ENCODE measurements around the gene MBOAT2. TPM values are rescaled to one million over a fixed set of nuclear protein-coding genes. Genes with fewer than 3 reads are reported as not detected.

The MBOAT2 gene
- total and polyA plus RNA-seq, 5 experiments from 2014 or later: 0.82 to 1.8 (median 1.1) TPM; not detected in 1

DNA sequence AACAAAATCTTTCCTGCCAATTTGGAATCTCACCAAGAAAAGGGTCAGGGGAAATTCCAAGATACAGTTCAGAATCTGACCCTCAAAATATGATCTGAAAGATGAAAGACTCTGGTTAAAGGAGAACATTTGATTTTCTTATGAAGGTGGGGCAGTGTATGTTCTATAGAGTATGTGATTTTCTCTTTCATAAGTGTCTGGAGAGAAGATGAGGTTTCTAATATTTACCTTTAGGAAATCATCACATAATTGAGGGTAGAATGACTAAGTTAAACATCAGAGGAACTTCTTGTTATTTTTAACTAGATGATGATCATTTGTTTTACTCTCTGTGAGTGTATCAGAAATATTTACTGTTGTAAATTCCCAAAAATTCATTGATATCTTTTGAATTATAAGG, 27.8 kb upstream of the MBOAT2 start:
- Mint-ChIP-seq H3K9me3 (no peaks in the 10 kb centered on the region), H3K27ac (no peak overlapping the region), H3K36me3 (no peaks in the 10 kb centered on the region), H3K4me3 (no peak overlapping the region), H3K4me1 (peaks cover 4 to 12% (median 6%) of the 10 kb centered on the region in 4 donors), H3K27me3 (peaks cover 3 to 40% (median 18%) of the 10 kb centered on the region in 5 donors)
- ATAC-seq (no peak), DNase-seq (no peak)
- POLR2A ChIA-PET: no interaction called here

DNA sequence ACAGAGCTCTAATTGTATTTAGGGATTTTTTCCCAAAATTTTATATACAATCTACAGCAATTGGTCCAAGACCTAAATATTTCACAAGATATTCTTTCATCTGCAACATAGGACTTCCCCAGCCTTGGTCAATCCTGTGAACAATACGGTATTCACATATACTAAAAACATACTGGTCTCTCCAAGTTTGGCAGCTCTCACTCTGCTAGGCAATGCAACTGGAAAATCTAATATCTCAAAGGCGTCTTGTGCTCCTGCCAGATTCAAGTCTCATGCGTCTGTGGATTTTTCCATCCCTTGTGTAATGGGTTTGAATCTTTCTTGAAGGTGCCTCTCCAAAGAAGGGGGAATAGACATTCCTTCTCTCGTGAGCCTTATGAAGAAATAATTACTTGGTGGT, 27.4 kb upstream of the MBOAT2 start:
- ATAC-seq: no peak
- POLR2A ChIA-PET: no interaction called here
- Mint-ChIP-seq H3K27me3 (peaks cover 3 to 40% (median 16%) of the 10 kb centered on the region in 5 donors), H3K4me3 (no peak overlapping the region), H3K36me3 (no peaks in the 10 kb centered on the region), H3K4me1 (peaks cover 4 to 12% (median 6%) of the 10 kb centered on the region in 4 donors), H3K9me3 (no peaks in the 10 kb centered on the region), H3K27ac (no peak overlapping the region)
- DNase-seq: no peak

DNA sequence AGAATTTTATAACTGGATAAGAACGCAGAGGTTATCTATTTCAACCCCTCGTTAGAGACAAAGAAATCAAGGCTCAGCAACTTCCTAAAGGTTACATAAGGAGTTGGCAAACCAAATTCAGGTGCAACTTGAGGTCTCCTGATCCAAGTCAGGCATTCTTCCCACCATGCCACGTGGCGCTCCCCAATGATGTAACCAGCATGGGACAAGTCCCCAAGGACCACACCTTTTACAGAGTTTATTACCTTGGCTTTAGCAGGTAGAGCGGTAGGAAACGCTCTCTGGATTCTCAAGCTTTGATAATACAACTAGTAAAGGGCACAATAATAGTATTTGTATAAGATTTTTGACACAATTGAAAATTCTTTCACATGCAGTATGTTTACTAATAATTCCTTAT, 26.7 kb upstream of the MBOAT2 start:
- Mint-ChIP-seq H3K27ac (no peak overlapping the region), H3K4me3 (no peak overlapping the region), H3K4me1 (peaks cover 4 to 12% (median 6%) of the 10 kb centered on the region in 4 donors), H3K36me3 (no peaks in the 10 kb centered on the region), H3K9me3 (no peaks in the 10 kb centered on the region), H3K27me3 (peaks cover 3 to 39% (median 16%) of the 10 kb centered on the region in 5 donors)
- no peak for ATAC-seq
- POLR2A ChIA-PET: no interaction called here
- DNase-seq: no peak

DNA sequence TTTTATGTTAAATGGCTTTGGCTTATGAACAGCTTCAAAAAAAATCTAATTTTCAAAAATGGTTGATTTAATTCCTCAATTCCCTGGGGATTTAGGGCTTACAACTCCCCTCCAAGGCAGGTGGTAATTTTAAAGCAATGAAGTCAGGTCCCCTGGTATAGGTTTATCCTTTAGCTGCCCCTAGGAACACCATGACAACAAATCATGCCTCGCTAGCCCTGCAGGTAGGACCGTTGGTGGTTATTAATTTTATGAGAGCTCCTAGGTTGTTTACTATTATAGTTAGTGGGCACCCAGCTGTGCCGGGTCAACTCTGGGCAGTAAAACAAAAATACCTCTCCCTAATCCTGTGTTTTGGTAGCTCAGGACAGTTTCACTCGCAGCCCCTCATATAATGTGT, 26.2 kb upstream of the MBOAT2 start:
- Mint-ChIP-seq H3K27ac (no peak overlapping the region), H3K4me1 (peaks cover 4 to 12% (median 6%) of the 10 kb centered on the region in 4 donors), H3K27me3 (peaks cover 3 to 39% (median 17%) of the 10 kb centered on the region in 5 donors), H3K36me3 (no peaks in the 10 kb centered on the region), H3K9me3 (no peaks in the 10 kb centered on the region), H3K4me3 (no peak overlapping the region)
- POLR2A ChIA-PET: no interaction called here
- ATAC-seq (no peak), DNase-seq (no peak)

DNA sequence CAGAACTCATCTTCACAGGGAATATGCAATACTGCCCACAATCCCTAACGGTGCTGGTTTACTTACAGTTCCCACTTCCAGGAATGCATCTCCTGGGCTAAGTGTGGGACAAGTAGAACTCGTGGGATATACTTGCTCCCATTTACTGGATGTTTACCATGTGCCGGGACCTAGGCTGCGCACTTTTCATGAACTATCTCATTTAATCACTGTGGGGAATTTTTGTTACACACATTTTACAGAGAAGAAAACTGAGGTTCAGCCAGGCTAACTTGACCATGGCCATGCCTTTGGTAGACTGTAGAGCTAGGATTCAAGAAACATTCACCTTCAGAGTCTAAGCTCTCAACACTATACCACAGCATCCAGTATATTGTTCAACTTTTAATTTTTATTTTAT, 24.4 kb upstream of the MBOAT2 start:
- Mint-ChIP-seq H3K4me3 (no peak overlapping the region), H3K4me1 (no peaks in the 10 kb centered on the region), H3K9me3 (no peaks in the 10 kb centered on the region), H3K27me3 (peaks cover 4 to 39% (median 18%) of the 10 kb centered on the region in 5 donors), H3K27ac (no peak overlapping the region), H3K36me3 (no peaks in the 10 kb centered on the region)
- POLR2A ChIA-PET: no interaction called here
- no peak for DNase-seq
- ATAC-seq: no peak

DNA sequence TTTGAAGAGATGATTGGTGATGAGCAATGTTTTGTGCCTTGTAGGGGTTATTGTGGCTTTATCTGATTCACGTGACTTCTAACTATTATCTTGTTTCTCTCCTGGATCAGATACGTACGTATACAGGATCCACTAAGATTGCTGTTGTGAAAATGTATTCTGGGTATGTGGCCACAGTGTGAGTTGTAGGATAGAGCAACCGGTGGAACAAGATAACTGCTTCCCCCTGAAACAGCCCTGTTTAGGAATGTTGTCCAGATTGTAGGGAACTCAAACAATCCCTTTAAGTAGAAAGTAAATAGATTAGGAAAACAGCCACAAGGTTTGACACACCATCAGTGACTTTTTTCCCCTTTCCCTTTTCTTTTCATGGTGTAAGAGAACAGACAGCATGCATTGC, 22.3 kb upstream of the MBOAT2 start:
- Mint-ChIP-seq H3K9me3 (no peaks in the 10 kb centered on the region), H3K4me3 (no peak overlapping the region), H3K4me1 (no peaks in the 10 kb centered on the region), H3K27ac (no peak overlapping the region), H3K27me3 (peaks cover 4 to 47% (median 18%) of the 10 kb centered on the region in 5 donors), H3K36me3 (no peaks in the 10 kb centered on the region)
- no peak for DNase-seq
- ATAC-seq: no peak
- POLR2A ChIA-PET: no interaction called here

DNA sequence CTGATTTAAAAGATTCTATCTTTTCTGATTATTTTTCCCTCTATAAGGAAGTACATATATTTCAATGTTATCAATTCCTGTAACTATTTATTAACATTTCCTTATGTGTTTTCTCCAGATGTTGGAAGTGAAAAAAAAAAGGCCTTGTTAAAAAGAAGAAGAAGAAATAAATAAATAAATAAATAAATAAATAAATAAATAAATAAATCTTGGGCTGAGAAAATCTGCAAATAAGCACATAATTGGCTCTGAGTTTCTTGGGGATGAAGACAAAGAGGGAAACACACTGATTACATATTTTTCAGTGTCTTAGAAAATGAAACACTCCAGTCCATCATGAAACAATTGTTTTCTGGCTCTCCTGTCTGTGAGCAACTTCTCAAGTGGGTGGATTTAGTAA, 21.1 kb upstream of the MBOAT2 start:
- no peak for DNase-seq
- no peaks in the 10 kb centered on the region for H3K9me3 Mint-ChIP-seq
- H3K4me3 Mint-ChIP-seq: no peak overlapping the region
- ATAC-seq: no peak
- no peaks in the 10 kb centered on the region for H3K4me1 Mint-ChIP-seq
- H3K36me3 Mint-ChIP-seq: no peaks in the 10 kb centered on the region
- POLR2A ChIA-PET: no interaction called here
- no peak overlapping the region for H3K27ac Mint-ChIP-seq
- H3K27me3 Mint-ChIP-seq: peaks cover 6 to 48% (median 18%) of the 10 kb centered on the region in 5 donors

DNA sequence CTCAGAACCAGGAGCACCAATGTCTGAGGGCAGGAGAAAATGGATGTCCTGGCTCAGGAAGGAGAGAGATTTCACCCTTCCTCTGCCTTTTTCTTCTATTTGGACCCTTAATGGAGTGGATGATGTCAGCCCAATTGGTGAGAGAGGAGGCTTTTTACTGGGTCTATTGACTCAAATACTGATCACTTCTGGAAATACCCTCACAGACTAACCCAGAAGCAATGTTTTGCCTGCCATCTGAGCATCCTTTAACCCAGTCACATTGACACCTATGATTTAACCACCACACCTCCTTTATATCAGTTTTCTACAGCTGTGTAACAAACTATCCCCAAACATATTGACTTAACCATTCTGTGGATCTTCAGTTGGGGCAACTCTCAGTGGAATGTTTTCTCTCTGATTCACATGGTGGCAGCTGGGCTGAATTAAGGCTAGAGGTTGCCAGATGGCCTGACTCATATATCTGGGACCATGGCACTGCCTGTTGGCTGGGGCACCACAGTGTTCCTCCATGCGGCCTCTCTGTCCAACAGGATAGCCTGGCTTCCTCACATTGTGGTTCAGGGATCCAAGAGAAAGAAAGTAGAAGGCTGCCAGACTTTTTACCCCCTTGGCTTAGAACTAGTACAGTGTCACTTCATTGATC, 18.2 kb upstream of the MBOAT2 start:
- H3K27me3 Mint-ChIP-seq: peaks cover 6 to 22% (median 11%) of the 10 kb centered on the region in 5 donors
- no peak for ATAC-seq
- POLR2A ChIA-PET: no interaction called here

DNA sequence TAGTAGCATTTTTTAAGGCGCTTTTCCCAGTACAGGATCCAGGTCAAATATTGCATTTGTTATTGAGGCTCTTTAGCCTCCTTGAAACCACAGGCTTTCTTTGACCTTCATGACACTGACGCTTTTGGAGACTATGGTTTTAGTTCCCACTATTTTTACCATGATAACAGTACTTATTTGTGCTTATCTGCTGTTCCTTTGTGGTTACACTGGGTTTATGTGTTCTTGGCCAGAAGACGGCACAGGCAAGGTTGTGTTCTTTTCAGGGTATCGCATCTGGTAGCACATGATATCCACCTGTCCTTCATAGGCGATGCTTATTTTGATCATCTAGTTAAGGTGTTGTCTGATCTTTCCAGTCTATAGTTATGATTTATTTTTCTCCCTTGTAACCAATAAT, 16.8 kb upstream of the MBOAT2 start:
- Mint-ChIP-seq H3K9me3 (no peaks in the 10 kb centered on the region), H3K4me3 (no peak overlapping the region), H3K27me3 (peaks cover 8 to 17% (median 9%) of the 10 kb centered on the region in 5 donors), H3K36me3 (no peaks in the 10 kb centered on the region), H3K4me1 (no peaks in the 10 kb centered on the region), H3K27ac (no peak overlapping the region)
- POLR2A ChIA-PET: no interaction called here
- DNase-seq (no peak), ATAC-seq (no peak)

More for the DNA sequence above, 18.2 kb upstream of the MBOAT2 start:
- Mint-ChIP-seq H3K4me1 (no peaks in the 10 kb centered on the region), H3K27ac (no peak overlapping the region), H3K4me3 (no peak overlapping the region), H3K36me3 (no peaks in the 10 kb centered on the region), H3K9me3 (no peaks in the 10 kb centered on the region)
- no peak for DNase-seq

DNA sequence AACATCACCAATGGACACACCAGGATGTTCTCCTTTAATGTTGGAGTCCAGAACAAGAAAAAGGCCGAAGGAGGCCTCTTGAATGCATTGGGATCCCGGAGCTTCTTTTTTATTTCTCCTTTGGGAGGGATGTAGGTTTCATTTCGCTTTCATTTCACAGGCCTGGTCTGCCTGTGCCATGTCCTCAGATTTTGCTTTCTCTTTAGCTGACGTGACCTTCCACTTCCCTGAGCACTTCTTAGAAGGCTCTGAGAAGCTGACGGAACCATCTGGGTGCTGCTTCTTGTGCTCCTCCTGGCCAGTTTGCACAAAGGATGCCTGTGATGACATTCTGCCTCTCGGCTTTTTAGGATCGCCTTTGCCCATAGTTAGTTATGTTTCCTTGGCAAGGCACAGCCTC, 15.1 kb upstream of the MBOAT2 start:
- Mint-ChIP-seq H3K27me3 (peaks cover 5 to 17% (median 7%) of the 10 kb centered on the region in 5 donors), H3K4me3 (no peak overlapping the region), H3K9me3 (no peaks in the 10 kb centered on the region), H3K36me3 (no peaks in the 10 kb centered on the region), H3K27ac (no peak overlapping the region), H3K4me1 (no peaks in the 10 kb centered on the region)
- DNase-seq (no peak), ATAC-seq (no peak)
- POLR2A ChIA-PET: no interaction called here

DNA sequence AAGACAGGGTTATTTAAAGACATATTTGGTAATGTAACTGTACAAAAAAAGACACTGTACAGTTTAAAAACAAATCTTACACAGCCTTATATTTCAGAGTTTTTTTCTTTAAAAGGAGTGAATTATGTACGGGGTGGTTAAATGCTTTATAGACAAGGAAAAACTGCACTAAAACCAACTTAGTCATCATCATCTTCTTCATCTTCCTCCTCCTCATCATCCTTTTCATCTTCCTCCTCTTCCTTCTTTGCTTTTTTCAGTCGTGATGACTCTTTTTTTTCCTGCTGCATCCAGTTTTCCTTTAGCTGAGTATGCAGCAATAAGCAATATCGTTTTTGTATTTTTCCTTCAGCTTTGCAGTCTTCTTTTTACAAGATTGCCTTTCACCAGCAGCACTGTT, 14.6 kb upstream of the MBOAT2 start:
- ATAC-seq: no peak
- Mint-ChIP-seq H3K27ac (no peak overlapping the region), H3K4me3 (no peak overlapping the region), H3K9me3 (no peaks in the 10 kb centered on the region), H3K4me1 (no peaks in the 10 kb centered on the region), H3K36me3 (no peaks in the 10 kb centered on the region), H3K27me3 (peaks cover 2 to 17% (median 7%) of the 10 kb centered on the region in 5 donors)
- POLR2A ChIA-PET: no interaction called here
- DNase-seq: no peak

DNA sequence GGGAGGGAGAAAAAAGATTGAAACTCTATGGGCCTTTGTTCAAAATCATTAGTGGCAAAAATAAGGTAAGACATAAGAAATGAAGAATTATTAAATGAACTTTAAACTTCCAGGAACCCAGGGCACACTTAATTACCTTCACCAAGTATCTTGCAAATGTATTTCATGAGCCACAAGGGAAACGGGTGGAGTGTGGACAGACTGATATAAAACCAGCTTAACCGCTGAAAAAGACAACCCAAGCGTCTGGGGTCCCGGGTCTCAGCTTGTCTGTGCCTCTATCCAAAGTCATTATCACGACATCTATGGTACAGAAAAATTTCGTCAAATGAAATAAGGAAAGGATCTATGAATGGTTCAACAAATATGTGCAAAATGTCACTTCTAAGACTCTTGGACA, 13.9 kb upstream of the MBOAT2 start:
- peaks cover 2 to 17% (median 7%) of the 10 kb centered on the region in 5 donors for H3K27me3 Mint-ChIP-seq
- H3K4me3 Mint-ChIP-seq: no peak overlapping the region
- DNase-seq (no peak), ATAC-seq (no peak)
- H3K4me1 Mint-ChIP-seq: no peaks in the 10 kb centered on the region
- no peaks in the 10 kb centered on the region for H3K9me3 Mint-ChIP-seq
- POLR2A ChIA-PET: no interaction called here
- no peak overlapping the region for H3K27ac Mint-ChIP-seq
- H3K36me3 Mint-ChIP-seq: no peaks in the 10 kb centered on the region

DNA sequence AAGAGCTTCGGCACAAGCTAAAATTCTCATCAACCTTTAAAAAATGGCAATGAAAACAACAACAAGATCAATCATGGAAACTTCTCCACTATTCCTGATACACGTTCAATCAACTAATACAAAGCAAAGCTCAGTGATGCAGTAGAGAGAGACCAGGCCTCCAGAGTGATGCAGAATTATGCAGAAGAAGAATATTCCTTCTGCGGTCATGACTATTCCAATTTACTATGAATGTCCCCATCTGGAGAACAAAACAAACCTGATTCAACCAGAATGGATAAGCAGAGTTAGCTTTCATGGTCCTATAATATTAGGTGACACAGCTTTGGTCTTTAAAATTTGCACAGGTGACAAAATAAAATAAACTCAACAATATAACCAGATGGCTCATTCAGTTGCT, 12.5 kb upstream of the MBOAT2 start:
- Mint-ChIP-seq H3K27ac (no peak overlapping the region), H3K4me1 (no peaks in the 10 kb centered on the region)

DNA sequence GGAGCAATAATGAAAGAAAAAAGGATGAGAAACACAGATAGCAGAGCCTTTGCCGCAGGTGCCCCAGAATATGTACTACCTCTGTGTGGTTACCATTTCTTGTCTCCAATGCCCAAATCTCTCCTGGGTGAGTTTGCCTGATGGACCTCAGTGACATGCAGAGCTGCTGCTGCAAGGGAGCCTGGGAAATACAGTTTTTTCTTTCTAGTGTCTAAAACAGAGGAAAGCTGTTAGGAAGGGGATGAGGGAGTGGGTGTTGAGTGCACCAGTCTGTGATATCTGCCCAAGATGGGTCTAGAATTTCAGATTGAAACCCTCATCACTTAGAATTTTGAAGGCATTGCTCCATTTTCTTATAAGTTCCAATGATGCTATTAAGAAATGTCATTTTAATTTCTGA, 9.9 kb upstream of the MBOAT2 start:
- no peak overlapping the region for H3K27ac Mint-ChIP-seq
- DNase-seq: no peak
- POLR2A ChIA-PET: no interaction called here
- no peaks in the 10 kb centered on the region for H3K4me1 Mint-ChIP-seq
- H3K4me3 Mint-ChIP-seq: no peak overlapping the region
- H3K36me3 Mint-ChIP-seq: no peaks in the 10 kb centered on the region
- H3K9me3 Mint-ChIP-seq: no peaks in the 10 kb centered on the region
- H3K27me3 Mint-ChIP-seq: peaks cover 2 to 7% (median 4%) of the 10 kb centered on the region in 5 donors
- no peak for ATAC-seq

More for the DNA sequence above, 12.5 kb upstream of the MBOAT2 start:
- no peak for ATAC-seq
- POLR2A ChIA-PET: no interaction called here
- Mint-ChIP-seq H3K9me3 (no peaks in the 10 kb centered on the region), H3K36me3 (no peaks in the 10 kb centered on the region), H3K4me3 (no peak overlapping the region), H3K27me3 (peaks cover 2 to 12% (median 7%) of the 10 kb centered on the region in 5 donors)
- DNase-seq: no peak

All from naive thymus-derived CD8-positive, alpha-beta T cell (primary cell).